Kidney epithelial cell (primary cell): ENCODE results near the gene FAM107B. TPM values are rescaled to one million over a fixed set of nuclear protein-coding genes. Genes with fewer than 3 reads are reported as not detected.

Experiments
- DNase-seq: peaks from one replicate; pipeline ENCODE4 v3.0.0-alpha.2; 2010; ENCODE audit warnings: low read depth
- H3K27me3 ChIP-seq: 2 replicates; pipeline ENCODE4 v1.6.0; 2011; ENCODE audit warnings: low read length; ENCODE audit not compliant: control insufficient read depth, insufficient read depth
- H3K36me3 ChIP-seq: 2 replicates; pipeline ENCODE4 v1.5.1; 2011; ENCODE audit warnings: low read length; ENCODE audit not compliant: control insufficient read depth, insufficient read depth
- H3K4me3 ChIP-seq: 2 replicates; pipeline ENCODE4 v1.5.1; 2011; ENCODE audit warnings: low read depth, mild to moderate bottlenecking, control low read depth, low read length
- CTCF ChIP-seq: IDR thresholded peaks from 2 replicates; pipeline ENCODE4 v1.5.1; 2011; ENCODE audit warnings: mild to moderate bottlenecking, moderate library complexity, low read length, control low read depth, inconsistent platforms; ENCODE audit not compliant: insufficient read depth, poor library complexity, severe bottlenecking
- total RNA-seq: library from RNA; depleted of rRNA; stranded (reverse); fragments of >200 nt; gene quantifications from 2 replicates; pipeline ENCODE4 v1.2.3, GENCODE V29; 2015

Gene FAM107B
- total RNA-seq, 1 donor from 2014 or later: 33.5 TPM

GRCh38 chr10:14562218-14563075, 212.2 kb downstream of the FAM107B start:
- no peaks in the 10 kb centered on the region for H3K36me3 ChIP-seq
- DNase-seq: no peak
- H3K4me3 ChIP-seq: no peak overlapping the region
- no peaks in the 10 kb centered on the region for H3K27me3 ChIP-seq
- TF ChIP-seq CTCF: no peak

- TF ChIP-seq CTCF: no peak
- DNase-seq: no peak
- no peaks in the 10 kb centered on the region for H3K36me3 ChIP-seq
- no peak overlapping the region for H3K4me3 ChIP-seq
- no peaks in the 10 kb centered on the region for H3K27me3 ChIP-seq
Measured at GRCh38 chr10:14560791-14561765, 213.6 kb downstream of the FAM107B start.

- peak; percentile 5 for TF ChIP-seq CTCF
- Histone ChIP-seq H3K27me3 (no peaks in the 10 kb centered on the region), H3K4me3 (no peak overlapping the region), H3K36me3 (no peaks in the 10 kb centered on the region)
- no peak for DNase-seq
Measured at GRCh38 chr10:14560274-14560673, 214.4 kb downstream of the FAM107B start.

GRCh38 chr10:14558025-14558424, 216.7 kb downstream of the FAM107B start:
- no peaks in the 10 kb centered on the region for H3K36me3 ChIP-seq
- no peak for TF ChIP-seq CTCF

GRCh38 chr10:14557567-14557966, 217.1 kb downstream of the FAM107B start:
- no peak for TF ChIP-seq CTCF

More at GRCh38 chr10:14558025-14558424, 216.7 kb downstream of the FAM107B start:
- Histone ChIP-seq H3K27me3 (no peaks in the 10 kb centered on the region), H3K4me3 (no peak overlapping the region)
- no peak for DNase-seq

More at GRCh38 chr10:14557567-14557966, 217.1 kb downstream of the FAM107B start:
- no peak overlapping the region for H3K4me3 ChIP-seq
- no peaks in the 10 kb centered on the region for H3K36me3 ChIP-seq
- DNase-seq: no peak
- no peaks in the 10 kb centered on the region for H3K27me3 ChIP-seq
